HG03159 (cell line): ENCODE data around the gene COLGALT1.
"Not testable (repeated sequence)": the region's sequence is repeated elsewhere in the genome, so short reads cannot be mapped to it uniquely, and the experiment has no call there.

Source experiments
- ATAC-seq: cut with Tn5 transposase; IDR thresholded peaks from one replicate; pipeline ENCODE4 v1.9.1; 2021; ENCODE audit warnings: mild to moderate bottlenecking, moderate library complexity; ENCODE audit not compliant: unreplicated experiment

The COLGALT1 gene

DNA sequence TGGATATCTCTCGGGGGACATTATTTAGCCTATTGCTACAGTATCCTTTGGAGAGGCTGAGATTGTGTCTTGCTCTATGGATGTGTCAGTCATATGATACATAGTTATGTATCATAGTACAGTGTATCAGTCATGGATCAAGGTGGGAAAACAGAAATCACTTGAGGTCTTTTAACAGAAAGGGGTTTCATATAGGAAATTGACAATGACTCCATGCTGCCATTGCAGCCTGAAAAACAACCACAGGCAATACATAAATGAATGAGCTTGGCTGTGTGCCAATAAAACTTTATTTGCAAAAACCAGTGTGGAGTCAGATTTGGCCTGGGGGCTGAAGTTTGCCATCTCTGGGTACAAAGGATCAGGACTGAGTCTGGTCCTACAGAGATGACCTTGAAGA, 35.4 kb downstream of the COLGALT1 start:
- no peak for ATAC-seq

DNA sequence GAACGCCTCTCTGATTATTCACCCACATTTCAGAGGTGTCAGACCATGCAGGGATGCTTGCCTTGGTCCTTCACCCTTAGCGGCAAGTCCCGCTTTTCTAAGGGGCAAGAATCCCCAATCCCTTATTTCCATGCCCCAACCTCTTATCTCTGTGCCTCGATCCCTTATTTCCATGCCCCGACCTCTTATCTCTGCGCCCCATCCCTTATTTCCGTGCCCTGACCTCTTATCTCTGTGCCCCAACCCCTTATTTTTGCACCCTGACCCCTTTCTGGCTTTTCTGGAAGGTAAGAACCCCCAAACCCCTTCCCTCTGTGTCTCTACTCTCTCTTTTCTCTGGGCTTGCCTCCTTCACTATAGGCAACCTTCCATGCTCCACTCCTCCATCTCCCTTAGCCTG, 38.8 kb downstream of the COLGALT1 start:
- not testable (repeated sequence) for ATAC-seq

DNA sequence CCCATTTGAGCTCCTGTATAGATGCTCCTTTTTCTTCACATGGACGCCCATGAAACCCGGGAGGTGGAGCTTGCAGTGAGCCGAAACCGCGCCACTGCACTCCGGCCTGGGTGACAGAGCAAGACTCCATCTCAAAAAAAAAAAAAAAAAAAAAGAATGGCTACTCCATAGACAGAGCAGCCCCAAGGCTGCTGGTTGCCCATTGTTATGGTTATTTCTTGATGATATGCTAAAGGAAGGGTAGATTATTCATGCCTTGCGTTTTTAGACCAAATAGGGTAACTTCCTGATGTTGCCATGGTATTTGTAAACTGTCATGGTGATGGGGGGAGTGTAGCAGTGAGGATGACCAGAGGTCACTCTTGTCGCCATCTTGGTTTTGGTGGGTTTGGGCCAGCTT, 42.6 kb downstream of the COLGALT1 start:
- not testable (repeated sequence) for ATAC-seq

DNA sequence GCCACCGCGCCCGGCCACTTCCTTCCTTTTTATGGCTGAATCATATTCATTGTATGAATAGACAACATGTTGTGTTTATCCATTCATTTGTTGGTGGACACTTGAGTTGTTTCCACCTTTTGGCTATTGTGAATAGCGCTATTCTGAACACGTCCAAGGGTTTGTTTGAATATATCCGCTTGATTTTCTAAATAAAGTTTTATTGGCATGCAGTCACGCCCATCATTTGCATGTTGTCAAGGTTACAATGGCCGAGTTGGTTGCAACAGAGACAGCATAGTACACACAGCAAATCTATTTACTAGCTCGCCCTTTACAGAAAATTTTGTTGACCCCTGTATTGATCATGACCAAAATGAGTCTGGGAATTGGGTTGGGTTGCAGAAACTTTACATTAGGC, 43.5 kb downstream of the COLGALT1 start:
- ATAC-seq: no peak

DNA sequence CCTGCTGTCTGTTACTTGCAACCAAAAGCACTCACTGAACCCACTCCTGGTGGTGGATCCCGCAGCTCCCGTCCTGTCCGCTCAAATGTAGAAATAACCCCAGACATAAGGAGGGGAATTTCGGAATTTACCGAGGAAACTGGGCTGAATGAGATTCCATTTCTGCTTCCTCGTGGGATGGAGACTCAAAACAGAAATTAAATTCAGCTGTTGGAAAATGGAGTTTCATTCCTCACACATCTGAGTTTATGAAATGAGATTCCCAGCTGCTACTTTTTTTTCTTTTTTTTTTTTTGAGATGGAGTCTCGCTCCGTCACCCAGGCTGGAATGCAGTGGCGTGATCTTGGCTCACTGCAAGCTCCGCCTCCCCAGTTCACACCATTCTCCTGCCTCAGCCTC, 44.3 kb downstream of the COLGALT1 start:
- no peak for ATAC-seq

DNA sequence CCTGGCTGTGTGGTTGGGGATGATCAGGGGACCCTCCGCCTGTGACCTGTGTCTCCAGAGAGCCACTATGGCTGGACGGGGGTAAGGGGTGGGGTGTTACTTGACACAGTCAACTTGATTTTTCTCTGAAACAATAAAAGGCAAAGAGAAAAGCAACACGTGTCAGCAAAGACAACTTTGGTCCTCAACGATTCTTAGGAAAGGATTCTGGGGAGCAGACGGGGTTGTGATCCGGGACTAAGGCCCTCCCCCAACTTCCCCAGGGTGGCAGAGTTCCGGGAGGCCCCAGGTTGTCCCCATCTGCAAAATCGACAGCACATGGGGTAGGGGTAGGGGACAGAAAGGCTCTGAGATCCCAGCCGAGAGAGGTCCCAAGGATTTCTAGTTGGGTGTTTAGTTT, 46.2 kb downstream of the COLGALT1 start:
- ATAC-seq: no peak

DNA sequence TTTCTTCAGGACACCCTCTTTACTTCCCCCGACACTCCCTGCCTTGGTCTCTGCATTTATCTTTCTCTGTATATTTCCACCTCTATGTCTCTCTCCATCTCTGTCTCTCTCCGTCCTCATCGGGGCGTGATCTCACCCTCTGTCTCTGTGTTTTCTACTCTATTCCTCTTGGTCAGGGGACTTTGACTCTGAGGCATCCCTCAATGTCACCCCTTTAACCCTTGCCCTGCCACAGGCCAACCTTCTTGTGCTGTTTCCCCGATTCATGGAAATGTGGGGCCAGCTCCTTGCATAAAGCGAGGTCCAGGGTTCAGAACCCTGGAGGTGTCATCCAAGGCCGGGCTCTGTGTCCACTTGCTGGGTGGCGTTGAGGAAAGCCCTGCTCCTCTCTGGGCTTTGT, 46.8 kb downstream of the COLGALT1 start:
- ATAC-seq: no peak

DNA sequence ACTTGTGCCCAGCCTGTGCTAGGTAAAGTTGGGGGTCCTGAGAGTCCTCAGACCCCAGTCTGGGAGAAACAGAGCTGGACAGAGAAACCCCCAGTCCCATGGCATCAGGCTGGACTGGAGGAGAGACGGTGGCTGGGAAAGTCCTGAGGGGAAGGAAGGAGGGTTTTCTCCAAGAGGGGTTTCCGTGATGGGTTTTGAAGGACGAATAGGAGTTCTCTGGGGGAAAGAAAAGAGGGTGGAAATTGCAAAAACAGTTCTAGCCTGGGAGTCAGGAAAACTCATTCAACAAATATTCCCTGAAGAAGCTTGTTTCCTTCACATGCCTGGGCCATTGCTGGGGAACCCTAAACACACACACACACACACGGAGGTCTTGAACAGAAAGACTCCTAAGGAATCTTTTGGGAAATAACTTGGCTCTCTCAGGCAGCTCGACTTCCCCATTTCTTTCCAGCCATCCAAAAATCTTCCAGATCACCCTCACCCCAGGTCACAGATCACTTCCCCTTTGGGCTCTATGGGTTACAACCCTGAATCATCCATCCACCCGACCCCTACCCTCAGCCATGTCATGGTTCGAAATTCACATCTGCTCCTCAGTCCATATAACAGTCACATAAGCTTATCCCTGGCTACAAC, 47.5 kb downstream of the COLGALT1 start:
- ATAC-seq: no peak

DNA sequence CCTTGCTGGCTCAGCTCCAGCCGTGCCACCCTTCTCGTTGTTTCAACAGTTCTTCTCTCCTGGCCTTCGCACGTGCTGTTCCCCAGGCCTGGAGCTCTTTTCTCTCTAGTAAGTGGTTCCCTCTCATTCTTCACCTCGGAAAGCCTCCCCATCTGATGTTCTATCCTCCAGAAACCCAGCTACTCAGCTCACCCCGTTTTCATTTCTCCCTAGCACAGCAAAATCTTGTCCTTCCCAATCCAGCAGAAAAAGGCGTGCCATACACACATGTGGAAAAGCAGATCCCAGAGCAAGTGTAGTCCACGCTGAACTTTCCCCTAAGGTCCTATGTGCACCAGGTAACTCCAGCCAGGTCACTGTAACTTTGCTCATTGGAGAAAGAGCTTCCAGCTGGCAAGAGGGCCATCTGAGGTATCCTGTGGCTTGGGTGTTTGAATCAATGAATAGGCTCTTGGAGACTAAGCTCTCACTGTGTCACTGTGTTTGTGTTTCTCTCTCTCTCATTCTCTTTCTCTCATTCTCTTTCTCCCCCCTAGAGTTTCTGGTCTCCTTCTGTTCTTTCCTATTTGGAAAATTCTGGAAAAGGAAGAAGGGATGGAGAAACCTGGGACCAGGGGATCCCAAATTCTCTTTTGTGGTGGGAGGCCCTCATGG, 49.0 kb downstream of the COLGALT1 start:
- ATAC-seq: no peak

DNA sequence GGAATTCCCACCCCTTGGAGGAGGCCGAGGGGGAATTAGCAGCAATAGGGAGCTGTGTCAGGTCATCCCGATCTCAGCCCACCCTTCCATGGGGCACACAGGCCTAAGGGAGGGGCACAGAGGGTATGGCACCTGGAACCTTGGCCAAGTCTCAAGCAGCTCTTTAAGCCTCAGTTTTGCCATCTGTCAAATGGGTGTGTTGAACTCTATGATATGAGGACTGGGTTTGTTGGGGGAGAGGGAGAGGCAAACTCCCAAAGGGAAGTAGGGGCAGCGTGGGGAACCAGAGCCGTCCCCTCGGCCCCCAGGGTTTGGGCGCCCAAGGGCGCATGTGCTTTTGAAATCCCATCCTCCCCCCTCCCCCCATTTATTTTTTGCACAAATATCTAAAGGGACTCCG, 49.7 kb downstream of the COLGALT1 start:
- ATAC-seq: no peak

DNA sequence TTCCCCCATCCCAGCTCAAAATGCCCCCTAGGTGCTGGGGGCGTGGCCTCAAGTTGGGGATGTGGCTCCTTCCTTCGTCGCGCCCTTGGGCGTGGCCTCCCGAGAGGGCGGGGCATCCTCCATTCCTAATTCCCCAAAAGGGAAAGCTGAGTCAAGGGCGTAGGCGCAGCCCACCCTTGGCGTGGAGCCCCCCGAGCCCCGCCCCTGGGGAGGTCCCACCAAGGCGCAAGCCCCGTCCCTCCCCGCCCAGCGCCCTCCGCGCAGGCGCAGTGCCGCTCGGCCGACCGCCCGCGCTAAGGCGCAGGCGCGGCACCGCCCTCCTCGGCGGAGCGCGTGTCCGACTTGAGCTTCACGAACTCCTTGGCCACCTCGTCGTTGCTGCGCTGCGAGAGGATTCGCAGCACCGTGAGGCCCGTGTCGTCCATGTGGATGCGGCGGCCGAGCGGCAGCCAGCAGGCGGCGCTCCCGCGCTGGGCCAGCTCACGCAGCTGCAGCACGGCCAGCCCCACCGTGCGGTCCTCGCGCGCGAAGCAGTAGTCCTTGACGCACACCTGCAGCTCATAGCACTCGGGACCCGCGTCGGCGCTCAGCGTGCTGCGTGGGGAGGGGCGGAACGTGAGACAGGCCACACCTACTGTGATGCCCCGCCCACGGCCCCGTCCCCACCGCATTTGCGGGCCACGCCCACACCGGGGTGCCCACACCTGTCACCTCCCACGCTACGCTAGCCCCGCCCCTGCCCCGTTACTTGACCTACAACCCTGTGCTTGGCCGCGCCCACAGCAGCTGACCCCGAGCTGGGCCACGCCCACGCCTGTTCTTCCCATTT, 50.5 kb downstream of the COLGALT1 start:
- peak; percentile 68 for ATAC-seq

DNA sequence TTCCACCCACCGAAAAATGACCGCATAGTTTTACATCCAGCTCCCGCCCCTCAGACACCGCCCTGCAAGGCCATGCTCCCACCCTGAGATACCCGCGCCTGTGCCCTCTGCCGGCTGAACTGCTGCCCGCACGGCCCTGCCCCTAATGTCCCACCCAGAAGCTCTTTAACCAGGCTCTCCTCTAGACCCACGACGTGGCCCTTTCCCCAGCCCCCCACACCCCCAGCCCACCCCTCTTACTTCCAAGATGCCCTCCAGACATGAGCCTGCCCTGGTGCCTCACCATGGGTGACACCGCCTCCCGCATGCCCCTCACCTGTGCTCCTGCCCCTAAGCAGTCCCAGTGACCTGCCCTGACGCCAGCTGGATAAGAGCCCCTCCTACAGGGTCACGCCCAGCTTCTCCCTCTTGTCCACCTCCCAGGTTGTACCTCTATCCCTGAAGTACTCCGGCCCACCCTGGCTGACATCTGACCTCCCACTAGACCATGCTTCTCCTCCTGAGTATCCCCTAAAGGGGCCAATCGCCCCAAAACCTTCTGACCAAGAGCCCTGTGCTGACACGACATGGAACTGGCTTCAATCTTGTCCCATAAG, 51.2 kb downstream of the COLGALT1 start:
- no peak for ATAC-seq

DNA sequence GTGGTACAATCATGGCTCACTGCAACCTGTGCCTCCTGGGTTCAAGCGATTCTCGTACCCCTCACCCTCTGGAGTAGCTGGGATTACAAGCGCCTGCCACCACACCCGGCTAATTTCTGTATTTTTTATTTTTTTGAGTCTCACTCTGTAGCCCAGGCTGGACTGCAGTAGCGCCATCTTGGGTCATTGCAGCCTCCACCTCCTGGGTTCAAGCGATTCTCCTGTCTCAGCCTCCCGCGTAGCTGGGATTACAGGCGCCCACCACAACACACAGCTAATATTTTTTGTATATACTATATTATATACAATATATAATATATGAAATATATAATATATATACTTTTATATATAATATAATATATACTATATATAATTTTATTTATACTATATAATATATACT, 52.5 kb downstream of the COLGALT1 start:
- no peak for ATAC-seq

DNA sequence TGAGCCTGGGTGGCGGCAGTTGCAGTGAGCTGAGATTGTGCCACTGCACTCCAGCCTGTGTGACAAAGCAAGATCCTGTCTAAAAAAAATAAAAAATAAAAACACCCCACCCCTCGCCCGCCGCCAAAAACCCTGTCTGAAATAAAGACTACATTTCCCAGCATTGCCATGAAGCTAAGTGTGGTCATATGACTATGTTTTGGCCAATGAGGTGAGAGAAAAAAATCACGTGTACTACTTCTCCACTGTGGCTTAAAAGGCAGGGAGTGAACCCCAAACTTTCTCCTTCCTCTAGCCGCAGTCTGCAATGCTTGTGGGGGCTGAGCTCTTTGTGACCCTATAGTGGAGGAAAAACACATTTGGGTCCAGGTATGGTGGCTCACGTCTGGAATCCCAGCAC, 54.9 kb downstream of the COLGALT1 start:
- ATAC-seq: no peak

DNA sequence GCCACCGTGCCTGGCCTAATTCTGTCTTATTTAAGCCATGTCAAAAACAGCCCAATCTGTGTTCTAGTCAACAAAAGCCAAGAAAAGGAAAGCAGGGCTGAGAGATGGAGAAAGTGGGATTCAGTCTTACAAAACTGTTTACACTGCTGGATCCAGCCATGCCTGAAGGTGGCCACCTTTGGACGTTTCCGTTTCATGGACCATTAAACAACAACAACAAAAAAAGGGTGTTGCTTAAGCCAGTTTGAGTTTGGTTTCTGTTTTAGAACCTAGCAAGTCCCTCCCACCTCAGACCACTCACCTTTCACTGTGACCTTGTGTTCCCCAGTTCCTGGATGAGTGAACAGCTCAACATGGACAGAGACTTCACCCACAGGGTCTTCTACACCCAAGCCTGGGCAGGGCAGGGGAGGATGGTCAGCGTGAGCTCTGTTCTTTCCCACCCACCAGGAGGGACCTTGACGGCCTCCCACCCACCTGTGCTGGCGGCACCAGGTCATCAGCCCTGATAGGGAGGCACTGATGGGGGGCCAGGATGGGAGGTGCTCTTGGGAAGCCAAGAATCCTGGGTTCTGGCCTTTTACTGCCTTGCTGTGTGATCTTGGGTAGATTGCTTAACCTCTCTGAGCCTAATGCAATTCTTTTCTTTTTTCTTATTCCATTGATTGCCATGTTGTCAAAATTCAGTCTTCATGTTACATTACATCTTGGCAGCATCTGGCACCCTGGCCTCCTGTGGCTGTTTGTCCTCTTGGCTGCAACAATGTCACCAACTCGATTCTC, 56.2 kb downstream of the COLGALT1 start:
- ATAC-seq: no peak

DNA sequence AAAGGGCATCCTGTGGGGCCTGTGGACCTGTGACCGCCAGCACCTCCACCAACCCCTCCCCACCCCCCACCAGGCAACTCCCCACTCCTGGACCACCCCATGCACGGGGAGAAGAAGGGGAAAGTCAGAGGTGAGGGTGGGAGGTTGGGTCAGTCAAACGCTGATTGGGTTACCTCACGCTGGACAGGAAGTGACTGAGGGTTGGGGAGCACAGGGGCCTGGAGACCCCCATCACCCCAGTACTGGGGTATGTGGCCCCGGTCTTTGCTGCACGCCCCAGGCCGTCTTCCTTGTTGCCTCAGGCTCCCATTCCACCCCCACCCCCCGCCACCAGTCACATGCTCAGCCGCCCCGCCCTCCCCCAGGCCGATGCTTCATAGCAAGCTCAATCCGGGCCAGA, 59.0 kb downstream of the COLGALT1 start:
- ATAC-seq: no peak

DNA sequence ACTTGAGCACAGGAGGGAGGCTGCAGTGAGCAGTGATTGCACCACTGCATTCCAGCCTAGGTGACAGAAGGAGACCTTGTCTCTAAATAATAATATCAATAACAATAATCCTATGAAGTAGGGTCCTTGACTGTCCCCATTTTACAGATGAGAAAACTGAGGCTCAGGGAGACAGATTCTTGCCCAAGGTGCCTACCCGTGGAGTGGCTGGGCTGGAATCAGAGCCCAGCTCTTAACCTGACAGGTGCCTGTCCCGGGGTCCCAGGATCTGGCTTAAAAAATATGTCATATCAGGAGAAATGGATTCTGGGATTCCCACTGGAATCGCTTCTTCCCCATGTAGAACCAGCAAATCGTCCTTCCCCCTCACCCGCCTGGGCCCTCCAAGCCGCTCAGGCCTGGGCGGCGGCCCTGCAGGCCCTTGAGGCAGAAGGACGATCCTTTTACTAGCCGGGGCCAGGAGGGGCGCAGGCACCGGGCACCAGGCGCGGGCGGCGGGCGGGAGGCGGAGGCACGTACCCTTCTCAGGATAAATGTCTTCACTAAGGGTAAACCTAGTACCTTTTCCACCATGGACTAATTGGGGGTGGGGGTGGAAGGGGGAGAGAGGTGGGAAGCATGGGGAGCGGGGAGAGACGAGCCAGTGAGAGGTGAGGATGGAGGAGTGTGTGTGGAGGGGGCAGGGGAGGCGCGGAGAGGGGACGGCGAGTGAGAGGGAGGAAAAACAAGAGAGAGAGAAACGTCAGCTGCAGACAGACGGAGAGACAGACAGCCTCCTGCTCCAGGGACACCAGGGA, 60.6 kb downstream of the COLGALT1 start:
- no peak for ATAC-seq

DNA sequence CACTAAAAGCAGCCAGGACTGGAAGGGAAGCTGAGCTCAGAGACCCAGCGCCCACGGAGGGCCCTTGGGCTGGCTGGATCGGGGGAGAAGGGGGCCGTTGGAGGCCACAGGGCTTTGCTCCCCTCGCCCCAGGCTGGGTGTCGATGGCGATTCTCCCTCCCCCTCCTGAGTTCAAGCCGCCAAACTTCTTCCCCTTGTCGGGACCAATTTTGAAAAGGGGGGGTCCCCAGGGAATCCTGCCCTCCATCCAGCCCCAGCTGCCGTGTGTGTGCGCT, 61.2 kb downstream of the COLGALT1 start:
- no peak for ATAC-seq

DNA sequence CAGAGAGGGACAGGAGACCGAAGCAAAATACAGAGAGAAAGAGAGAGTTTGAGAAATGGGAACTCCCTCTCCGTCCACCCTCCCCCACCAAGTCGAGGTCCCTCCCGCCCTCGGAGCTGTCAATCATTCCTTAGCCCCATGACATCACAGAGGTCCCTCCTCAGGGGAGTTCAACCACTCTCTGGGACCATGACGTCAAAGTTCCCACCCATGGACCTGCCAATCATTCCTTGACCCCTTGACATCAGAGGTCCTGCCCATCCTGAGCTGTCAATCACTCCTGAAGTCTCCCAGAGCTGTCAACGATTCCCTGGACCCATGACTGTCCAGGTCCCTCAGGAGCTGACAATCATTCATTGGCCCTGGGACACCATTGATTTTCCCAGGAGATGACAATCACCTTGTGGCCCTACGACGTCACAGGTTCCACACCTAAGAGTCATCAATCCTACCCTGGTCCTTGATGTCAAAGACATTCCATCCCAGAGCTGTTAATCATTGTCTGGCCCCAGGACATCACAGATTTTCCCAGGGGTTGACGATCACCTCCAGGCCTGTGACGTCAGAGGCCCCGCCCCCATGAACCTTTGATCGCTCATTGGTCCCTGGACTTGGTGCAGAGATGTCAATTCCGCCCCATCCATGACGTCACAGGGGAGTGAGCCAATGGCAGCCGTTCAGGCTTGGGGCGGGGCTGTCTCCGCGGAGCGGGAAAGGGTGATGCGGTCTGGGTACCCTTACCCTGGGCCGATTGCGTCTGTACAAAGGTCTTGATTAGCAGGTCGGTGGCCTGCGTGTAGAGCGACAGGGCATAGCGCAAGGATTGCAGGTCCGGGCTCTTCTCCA, 61.7 kb downstream of the COLGALT1 start:
- no peak for ATAC-seq

DNA sequence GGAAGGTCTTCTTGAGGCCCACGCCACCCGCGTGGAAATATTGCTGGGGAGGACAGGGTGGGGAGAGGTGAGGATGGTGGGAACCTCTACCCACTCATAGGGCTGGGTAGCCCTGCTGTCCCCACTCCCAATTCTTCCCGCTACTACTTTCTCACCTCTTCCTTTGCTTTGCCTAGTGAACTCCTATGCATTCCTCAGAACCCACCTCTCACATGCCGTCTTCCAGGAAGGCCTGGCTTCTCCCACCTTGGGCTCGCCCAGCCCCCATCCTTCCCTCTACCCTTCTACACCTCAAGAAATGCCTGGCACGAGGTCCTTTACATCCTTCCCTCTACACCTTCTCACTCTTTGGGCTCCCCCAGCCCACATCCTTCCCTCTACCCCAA, 62.4 kb downstream of the COLGALT1 start:
- no peak for ATAC-seq
